B cell (primary cell): Measurements from ENCODE around the gene TSKU. TPM values are rescaled to one million over a fixed set of nuclear protein-coding genes. Genes with fewer than 3 reads are reported as not detected.

Experiments used
- ATAC-seq: fragments of 200-7000 bp; cut with Tn5 transposase; one replicate; pipeline ENCODE4 v1.10.0; 2021; ENCODE audit warnings: low read depth, mild to moderate bottlenecking, moderate number of reproducible peaks, moderate library complexity
- CTCF ChIA-PET: fragments of 350-600 bp; sonication (Branson Sonifier 250); formaldehyde crosslinking; loops from one replicate; lab custom pipeline; 2021; ENCODE audit warnings: antibody characterized with exemption, inconsistent platforms; lab: Charles Lee
- POLR2A ChIA-PET: fragments of 350-600 bp; sonication (Branson Sonifier 250); formaldehyde crosslinking; loops from one replicate; lab custom pipeline; 2021; ENCODE audit warnings: antibody characterized with exemption; lab: Charles Lee
- DNase-seq: peaks from one replicate; pipeline ENCODE4 v3.0.0; 2013
- H2AFZ ChIP-seq: 2 replicates; pipeline ENCODE4 v1.6.1; 2012; ENCODE audit warnings: mild to moderate bottlenecking, low read depth, low read length; ENCODE audit not compliant: insufficient read depth, poor library complexity, severe bottlenecking
- H3K27ac ChIP-seq, 2 donors: 1 replicate in 1 of 2; 2 replicates in 1 of 2; pipeline ENCODE4 v1.5.1; 2012 to 2013; ENCODE audit warnings: low read length in 2 of 2, mild to moderate bottlenecking in 2 of 2, moderate library complexity in 1 of 2
- H3K27me3 ChIP-seq, 4 experiments: fragments of 200-600 bp in 1 of 4; sonication (generic) in 1 of 4; replicated peaks in 1 of 4; 1 replicate in 2 of 4; 2 replicates in 2 of 4; pipeline versions ENCODE4 v1.6.1 to v1.7.0; 2013 to 2016; ENCODE audit warnings: low read length in 3 of 4, mild to moderate bottlenecking in 2 of 4, mixed read lengths in 1 of 4, moderate library complexity in 1 of 4; ENCODE audit not compliant: insufficient read depth in 4 of 4, control insufficient read depth in 3 of 4; ENCODE audit errors: control extremely low read depth in 1 of 4
- H3K36me3 ChIP-seq, 2 experiments: replicated peaks in 1 of 2; 1 replicate in 1 of 2; 2 replicates in 1 of 2; pipeline versions ENCODE4 v1.6.1 to v1.7.1; 2013; ENCODE audit warnings: low read length in 1 of 2; ENCODE audit not compliant: insufficient read depth in 2 of 2, control insufficient read depth in 1 of 2; ENCODE audit errors: control extremely low read depth in 1 of 2, extremely low read depth in 1 of 2
- H3K4me1 ChIP-seq, 2 donors: fragments of 200-600 bp in 1 of 2; sonication (generic) in 1 of 2; 1 replicate in 1 of 2; 2 replicates in 1 of 2; pipeline versions ENCODE4 v1.5.1 to v1.6.1; 2013 to 2017; ENCODE audit warnings: low read length in 2 of 2; ENCODE audit not compliant: control insufficient read depth in 2 of 2, insufficient read depth in 2 of 2
- H3K4me2 ChIP-seq: replicated peaks from 2 replicates; pipeline ENCODE3; 2012; ENCODE audit warnings: mild to moderate bottlenecking, low read depth, low read length; ENCODE audit not compliant: poor library complexity, severe bottlenecking
- H3K4me3 ChIP-seq, 5 experiments: fragments of 200-600 bp in 1 of 5; sonication (generic) in 1 of 5; 1 replicate in 3 of 5; 2 replicates in 2 of 5; pipeline versions ENCODE4 v1.5.1 to v1.7.0; 2011 to 2016; ENCODE audit warnings: low read length in 4 of 5, mild to moderate bottlenecking in 4 of 5, low read depth in 2 of 5, control low read depth in 1 of 5, moderate library complexity in 1 of 5; ENCODE audit not compliant: insufficient read depth in 1 of 5; ENCODE audit errors: control extremely low read depth in 1 of 5, extremely low read depth in 1 of 5
- H3K79me2 ChIP-seq: fragments of 200-600 bp; sonication (generic); one replicate; pipeline ENCODE4 v1.6.0; 2016; ENCODE audit warnings: low read length; ENCODE audit not compliant: control insufficient read depth, insufficient read depth
- H3K9ac ChIP-seq: fragments of 200-600 bp; sonication (generic); 2 replicates; pipeline ENCODE4 v1.6.1; 2017; ENCODE audit warnings: mild to moderate bottlenecking, low read length, moderate library complexity
- H3K9me3 ChIP-seq, 3 donors: one replicate each; pipeline versions ENCODE4 v1.6.1 to v1.7.1; 2013; ENCODE audit warnings: low read length in 2 of 3; ENCODE audit not compliant: control insufficient read depth in 2 of 3, insufficient read depth in 1 of 3; ENCODE audit errors: control extremely low read depth in 1 of 3
- H4K20me1 ChIP-seq: 2 replicates; pipeline ENCODE4 v1.6.0; 2012; ENCODE audit warnings: mild to moderate bottlenecking, low read length; ENCODE audit not compliant: insufficient read depth, control insufficient read depth, poor library complexity, severe bottlenecking
- H3K27ac Mint-ChIP-seq: one replicate; pipeline ENCODE4 v1.8.0; 2021; ENCODE audit warnings: mixed read lengths
- H3K27me3 Mint-ChIP-seq: one replicate; pipeline ENCODE4 v1.8.0; 2021; ENCODE audit warnings: mixed read lengths
- H3K4me1 Mint-ChIP-seq: one replicate; pipeline ENCODE4 v1.8.0; 2021; ENCODE audit warnings: mixed read lengths
- H3K4me3 Mint-ChIP-seq: one replicate; pipeline ENCODE4 v1.8.0; 2021; ENCODE audit warnings: mixed read lengths
- H3K9me3 Mint-ChIP-seq: one replicate; pipeline ENCODE4 v1.8.0; 2022; ENCODE audit warnings: mixed read lengths; ENCODE audit not compliant: insufficient read depth
- CTCF ChIP-seq: fragments of 200-600 bp; IDR thresholded peaks from one replicate; pipeline ENCODE4 v1.8.0; 2022; ENCODE audit warnings: antibody characterized with exemption, mild to moderate bottlenecking
- EZH2 ChIP-seq: IDR thresholded peaks from 2 replicates; pipeline ENCODE4 v1.6.1; 2012; ENCODE audit warnings: borderline replicate concordance, low read depth, mild to moderate bottlenecking, moderate library complexity, low read length; ENCODE audit not compliant: insufficient read depth, poor library complexity, severe bottlenecking
- WGBS: methylation state at CpG from one replicate; pipeline ENCODE4 v1.1.5; 2013; ENCODE audit warnings: missing lambda C conversion rate; ENCODE audit not compliant: insufficient coverage; 5-methylcytosine and 5-hydroxymethylcytosine counted together
- intact Hi-C: fragments of 100-400 bp; cut with micrococcal nuclease; formaldehyde crosslinking; loops from one replicate; pipeline ENCODE4 v1.10.0; 2022
- polyA plus RNA-seq: library from polyadenylated mRNA; depleted of rRNA; stranded (reverse); fragments of >200 nt; gene quantifications from 2 replicates; pipeline ENCODE4 v1.2.3, GENCODE V29; 2012
- total RNA-seq, 2 donors: library from RNA; stranded (reverse); fragments of 120-200 nt in 1 of 2; gene quantifications; 1 replicate in 1 of 2; 2 replicates in 1 of 2; pipeline versions ENCODE4 v1.2.3 to v1.2.4, GENCODE V29; 2013 to 2022

TSKU gene
- total and polyA plus RNA-seq, 2 donors (not counting 1 experiment from before 2014, with no cell fraction given), result not detected

- no peak overlapping the region for H3K4me3 Mint-ChIP-seq
- WGBS, result 85% methylated on average over 6 of the region's 6 CpGs
- DNase-seq (no peak), ATAC-seq (no peak)
- peaks cover 0 to 6% (median 0%) of the 10 kb centered on the region in 4 experiments for H3K27me3 ChIP-seq
- H3K4me1 ChIP-seq, result no peaks in the 10 kb centered on the region
- intact Hi-C loops, result loop anchor here (10.0 kb wide), 1 partner anchor 175 kb away; no protein-coding TSS in a partner anchor
- H2AFZ ChIP-seq, result no peak overlapping the region
- CTCF ChIA-PET, result interaction anchor here (1.6 kb wide), 1 partner anchor 180 kb away, joined by 3 read pairs; no protein-coding TSS in a partner anchor
- no peaks in the 10 kb centered on the region for H3K79me2 ChIP-seq
- no peak overlapping the region for H3K27ac Mint-ChIP-seq
- H3K9ac ChIP-seq, result no peak overlapping the region
- no peaks in the 10 kb centered on the region for H3K4me1 Mint-ChIP-seq
- no peaks in the 10 kb centered on the region for H4K20me1 ChIP-seq
- H3K9me3 Mint-ChIP-seq, result no peaks in the 10 kb centered on the region
- H3K36me3 ChIP-seq, result no peaks in the 10 kb centered on the region
- no peak overlapping the region for H3K27ac ChIP-seq
- H3K4me2 ChIP-seq, result no peak overlapping the region
- H3K9me3 ChIP-seq, result no peaks in the 10 kb centered on the region
- TF ChIP-seq CTCF (no peak), EZH2 (no peak)
- H3K27me3 Mint-ChIP-seq, result peaks cover 30% of the 10 kb centered on the region
- H3K4me3 ChIP-seq, result no peak overlapping the region
- POLR2A ChIA-PET, result no interaction called here
These were observed 43.4 kb upstream of the TSKU start for GRCh38 chr11:76739798-76740197.

GRCh38 chr11:76740772-76741171 is 42.4 kb upstream of the TSKU start:
- POLR2A ChIA-PET, result no interaction called here
- H3K9me3 Mint-ChIP-seq, result no peaks in the 10 kb centered on the region
- H3K4me1 ChIP-seq, result no peaks in the 10 kb centered on the region
- no peak overlapping the region for H3K27ac ChIP-seq
- no peaks in the 10 kb centered on the region for H3K4me1 Mint-ChIP-seq
- H3K36me3 ChIP-seq, result no peaks in the 10 kb centered on the region
- H3K9ac ChIP-seq, result no peak overlapping the region
- CTCF ChIA-PET, result interaction anchor here (0.7 kb wide), 1 partner anchor 19 kb away, joined by 3 read pairs; no protein-coding TSS in a partner anchor
- intact Hi-C loops, result no loop called here
- 74% methylated on average over 5 of the region's 5 CpGs for WGBS
- H3K4me3 ChIP-seq, result no peak overlapping the region
- no peaks in the 10 kb centered on the region for H3K79me2 ChIP-seq
- H4K20me1 ChIP-seq, result no peaks in the 10 kb centered on the region
- no peak overlapping the region for H3K27ac Mint-ChIP-seq
- no peak for TF ChIP-seq EZH2
- no peak for TF ChIP-seq CTCF
- peaks cover 34% of the 10 kb centered on the region for H3K27me3 Mint-ChIP-seq
- no peak overlapping the region for H3K4me3 Mint-ChIP-seq
- H3K4me2 ChIP-seq, result no peak overlapping the region
- DNase-seq (no peak), ATAC-seq (no peak)
- H2AFZ ChIP-seq, result no peak overlapping the region
- peaks cover 0 to 6% (median 0%) of the 10 kb centered on the region in 4 experiments for H3K27me3 ChIP-seq
- H3K9me3 ChIP-seq, result no peaks in the 10 kb centered on the region
